NOMO-1 (cell line): ENCODE data around the gene TTYH3.

ENCODE experiments used
- DNase-seq, 2 experiments: peaks; one replicate each; lab custom pipeline; 2025; ENCODE audit not compliant: unreplicated experiment in 2 of 2; lab: John Stamatoyannopoulos, UW

The TTYH3 gene

DNA sequence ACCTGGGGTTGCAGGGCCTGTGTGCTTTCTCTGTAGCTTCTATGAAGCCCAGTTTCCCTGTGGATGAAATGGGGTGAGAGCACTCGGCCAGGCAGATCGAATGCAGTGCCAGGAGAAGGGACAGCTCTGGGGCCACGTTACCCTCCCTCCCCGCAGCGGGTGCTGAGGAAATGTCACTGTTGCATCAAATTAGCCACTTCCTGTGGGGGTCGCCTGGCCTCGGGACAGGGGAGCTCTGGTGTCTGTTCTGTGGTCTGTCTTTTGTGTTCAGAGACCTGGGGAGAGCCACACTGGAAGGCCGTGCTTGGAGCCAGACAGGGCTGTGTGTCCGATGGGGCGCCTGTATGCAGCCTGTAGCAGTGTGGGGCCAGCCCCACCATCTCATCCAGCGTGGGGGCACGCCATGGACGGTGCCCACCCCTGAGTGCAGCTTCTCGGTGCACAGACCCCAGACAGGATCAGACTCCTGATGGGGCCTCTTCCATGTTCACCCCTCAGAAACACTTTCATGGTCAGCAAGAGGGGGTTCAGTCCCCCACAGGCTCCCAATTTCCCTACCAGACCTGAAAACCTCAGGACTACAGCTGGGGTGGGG lies 13.6 kb downstream of the TTYH3 start:
- peak; percentile 76 to 90 for DNase-seq

DNA sequence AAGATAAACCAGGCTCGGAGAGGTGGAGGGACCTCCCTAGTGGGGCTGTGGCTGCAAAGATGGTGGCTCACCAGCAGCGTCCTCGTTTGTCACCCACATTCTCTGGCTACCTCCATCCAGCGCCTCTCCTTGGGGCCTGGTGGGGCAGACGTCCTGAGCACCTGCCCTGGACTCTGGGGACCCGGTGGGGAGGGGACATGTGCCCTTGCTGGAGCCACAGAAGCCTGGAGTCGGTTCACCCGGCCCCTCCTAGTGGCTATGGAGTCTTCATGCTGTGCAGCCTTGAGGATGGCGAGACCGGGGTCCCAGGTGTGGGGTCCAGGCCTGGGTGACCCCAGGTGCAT lies 14.5 kb downstream of the TTYH3 start:
- DNase-seq = no peak

DNA sequence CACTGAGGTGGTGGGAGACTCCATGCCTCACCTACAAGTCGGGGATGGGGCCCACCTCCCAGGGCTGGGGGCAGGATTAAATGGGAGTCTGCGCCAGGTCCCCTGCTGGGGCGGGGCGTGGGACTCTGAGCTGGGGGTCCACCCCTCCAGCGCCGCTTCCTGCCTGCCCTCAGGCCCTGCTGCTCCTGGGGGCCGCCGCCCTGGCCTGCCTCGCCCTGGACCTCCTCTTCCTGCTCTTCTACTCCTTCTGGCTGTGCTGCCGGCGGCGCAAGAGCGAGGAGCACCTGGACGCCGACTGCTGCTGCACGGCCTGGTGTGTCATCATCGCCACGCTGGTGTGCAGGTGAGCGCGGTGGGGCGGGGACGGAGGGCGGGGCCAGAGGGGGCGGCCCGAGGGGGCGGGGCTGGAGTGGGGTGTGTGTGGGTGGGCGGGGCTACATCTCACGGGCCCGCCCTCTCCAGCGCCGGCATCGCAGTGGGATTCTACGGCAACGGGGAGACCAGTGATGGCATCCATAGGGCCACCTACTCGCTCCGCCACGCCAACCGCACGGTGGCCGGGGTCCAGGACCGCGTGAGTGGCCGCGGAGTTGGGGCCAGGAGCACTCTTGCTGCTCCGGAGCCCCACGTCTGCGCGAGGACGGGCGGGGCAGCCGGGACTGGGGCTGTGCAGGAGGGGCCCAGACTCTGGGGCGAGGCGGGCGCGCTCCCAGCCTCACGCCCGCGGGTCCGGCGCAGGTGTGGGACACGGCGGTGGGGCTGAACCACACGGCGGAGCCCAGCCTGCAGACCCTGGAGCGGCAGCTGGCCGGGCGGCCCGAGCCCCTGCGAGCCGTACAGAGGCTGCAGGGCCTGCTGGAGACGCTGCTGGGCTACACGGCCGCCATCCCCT lies 15.1 kb downstream of the TTYH3 start:
- DNase-seq = no peak

DNA sequence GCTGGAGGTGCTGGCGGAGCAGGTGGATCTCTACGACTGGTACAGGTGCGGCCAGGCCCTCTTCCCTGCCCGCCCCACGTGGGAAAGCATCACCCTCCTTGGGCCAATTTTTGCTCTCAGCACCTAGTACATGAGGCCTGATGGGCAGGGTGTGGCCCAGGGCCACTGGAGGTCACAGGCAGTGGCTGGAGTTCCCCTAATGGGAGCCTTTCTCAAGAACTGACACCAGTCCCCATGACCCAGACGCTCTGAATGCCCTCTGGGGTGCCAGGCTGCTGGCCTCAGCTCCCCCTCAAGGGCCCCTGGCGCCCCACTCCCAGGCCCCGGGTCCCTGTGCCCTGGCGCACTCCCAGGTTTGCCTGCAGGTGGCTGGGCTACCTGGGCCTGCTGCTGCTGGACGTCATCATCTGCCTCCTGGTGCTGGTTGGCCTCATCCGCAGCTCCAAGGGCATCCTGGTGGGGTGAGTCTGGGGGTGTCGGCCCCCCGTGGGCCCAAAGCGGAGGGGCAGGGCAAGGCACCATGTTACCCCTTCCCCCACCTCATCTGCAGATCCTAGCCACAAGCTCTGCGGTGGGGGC lies 15.9 kb downstream of the TTYH3 start:
- no peak for DNase-seq

DNA sequence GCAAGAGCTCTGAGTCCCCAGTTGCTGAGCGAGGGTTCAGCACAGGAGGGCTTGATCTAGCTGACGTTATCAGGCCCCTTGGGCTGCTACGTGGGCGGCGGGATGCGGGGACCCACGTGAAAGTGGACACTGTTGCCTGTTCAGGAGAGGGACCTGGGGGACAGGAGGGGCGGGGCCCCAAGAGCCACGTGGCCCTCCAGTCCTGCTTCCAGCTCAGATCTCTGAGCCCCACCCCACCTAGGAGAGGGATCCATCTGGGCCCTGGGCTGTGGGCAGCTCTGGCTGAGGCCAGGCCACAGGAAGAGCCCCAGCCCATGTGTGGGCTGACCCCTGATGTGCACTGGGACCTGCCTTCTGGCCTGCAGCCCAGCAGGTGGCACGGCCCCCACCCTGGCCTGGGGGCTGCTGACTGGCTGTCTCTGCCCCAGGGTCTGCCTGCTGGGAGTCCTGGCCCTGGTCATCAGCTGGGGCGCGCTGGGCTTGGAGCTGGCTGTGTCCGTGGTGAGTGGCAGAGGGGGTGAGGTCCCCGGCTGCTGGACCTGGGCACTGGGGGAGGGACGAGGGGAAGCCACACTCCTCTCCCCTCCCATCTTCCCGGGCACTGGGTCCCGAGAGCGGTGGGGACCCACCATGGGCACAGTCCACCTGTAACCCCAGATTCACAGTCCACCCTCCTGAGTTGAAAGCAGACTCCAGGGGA lies 17.5 kb downstream of the TTYH3 start:
- DNase-seq = no peak

DNA sequence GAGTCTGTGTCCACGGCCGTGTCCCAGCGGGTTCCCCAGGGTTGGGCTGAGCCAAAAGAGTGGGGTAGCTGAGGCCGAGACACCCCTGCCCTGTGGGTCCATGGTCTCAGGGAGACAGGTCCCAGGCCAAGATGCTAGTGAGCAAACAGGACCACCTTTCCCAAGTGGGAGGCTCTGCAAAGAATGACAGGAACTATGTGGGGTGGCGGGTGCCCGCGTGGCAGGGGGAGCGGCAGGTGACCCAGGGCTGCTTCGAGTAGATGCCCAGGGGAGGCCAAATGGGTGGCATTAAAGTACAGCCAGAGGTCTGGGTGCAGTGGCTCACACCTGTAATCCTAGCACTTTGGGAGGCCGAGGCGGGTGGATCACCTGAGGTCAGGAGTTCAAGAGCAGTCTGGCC lies 18.2 kb downstream of the TTYH3 start:
- DNase-seq = no peak

DNA sequence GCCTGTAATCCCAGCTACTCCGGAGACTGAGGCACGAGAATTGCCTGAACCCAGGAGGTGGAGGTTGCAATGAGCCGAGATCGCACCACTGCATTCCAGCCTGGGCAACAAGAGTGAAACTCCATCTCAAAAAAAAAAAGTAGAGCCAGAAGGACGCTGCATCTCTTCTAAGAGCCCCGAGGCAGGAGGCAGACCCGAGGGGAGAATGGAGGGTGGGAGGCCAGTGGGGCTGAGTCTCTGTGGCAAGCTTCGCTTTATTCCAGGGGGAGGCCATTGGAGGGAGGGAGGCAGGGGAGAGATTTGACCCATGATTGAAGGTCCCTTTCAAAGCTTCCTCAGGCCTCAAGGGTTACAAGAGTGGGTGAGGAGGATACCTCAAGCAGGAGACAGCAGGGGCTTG lies 18.7 kb downstream of the TTYH3 start:
- no peak for DNase-seq

DNA sequence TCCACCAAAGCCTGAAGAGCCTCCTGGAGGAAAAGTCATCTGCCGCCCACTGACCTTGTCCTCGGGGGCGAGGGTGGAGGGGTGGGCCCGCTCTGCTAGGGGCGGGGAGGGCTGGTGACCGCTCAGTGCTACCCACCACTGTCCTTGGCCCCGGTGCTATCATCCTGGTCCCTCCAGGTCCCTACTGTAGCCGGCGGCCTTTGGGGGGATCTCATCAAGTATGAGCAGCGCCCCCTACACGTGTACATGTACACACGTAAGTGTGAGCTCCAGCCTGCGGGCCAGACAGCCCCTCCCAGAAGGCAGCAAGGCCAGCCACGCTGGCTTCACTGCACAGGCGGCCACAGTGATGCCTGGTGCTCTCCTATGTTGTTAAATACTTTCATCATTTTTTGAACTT lies 19.6 kb downstream of the TTYH3 start:
- no peak for DNase-seq

DNA sequence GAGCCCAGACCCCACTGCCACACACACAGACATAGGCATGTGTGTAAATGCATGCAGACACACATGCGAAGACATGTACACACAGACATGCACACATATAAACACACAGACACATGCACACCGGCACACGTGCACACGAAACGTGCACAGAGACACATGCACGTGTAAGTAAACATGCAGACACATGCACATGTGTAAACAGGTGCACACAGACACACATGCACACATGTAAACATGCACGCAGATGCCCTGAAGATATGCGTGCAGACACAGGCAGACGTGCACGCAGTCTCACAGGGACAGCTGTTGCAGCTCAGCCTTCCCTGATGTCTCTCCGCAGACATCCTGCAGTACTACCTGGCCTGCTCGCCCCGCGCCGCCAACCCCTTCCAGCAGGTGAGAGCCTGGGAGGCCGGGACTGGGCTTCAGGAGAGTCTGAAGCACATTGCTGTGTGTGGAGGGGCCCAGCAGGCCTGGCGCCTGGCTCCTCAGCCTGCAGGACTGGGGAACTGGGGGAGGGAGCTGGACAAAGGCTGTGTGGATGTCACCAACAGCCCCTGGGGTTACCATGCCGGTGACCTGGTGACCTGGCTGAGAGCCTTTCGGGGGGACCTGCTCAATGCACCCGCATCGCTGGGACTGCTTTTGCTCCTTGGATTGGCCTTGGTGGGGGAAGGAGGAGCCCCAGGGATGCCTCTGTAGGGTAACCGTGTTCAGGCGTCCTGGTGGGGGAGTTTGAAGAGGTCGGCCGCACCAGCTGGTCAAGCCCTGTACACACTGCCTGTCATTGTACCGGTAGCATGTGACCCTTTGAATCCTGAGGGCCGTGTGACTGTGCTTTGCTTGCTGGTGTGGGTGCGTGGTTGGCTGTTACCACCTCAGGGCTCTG lies 20.3 kb downstream of the TTYH3 start:
- no peak for DNase-seq

DNA sequence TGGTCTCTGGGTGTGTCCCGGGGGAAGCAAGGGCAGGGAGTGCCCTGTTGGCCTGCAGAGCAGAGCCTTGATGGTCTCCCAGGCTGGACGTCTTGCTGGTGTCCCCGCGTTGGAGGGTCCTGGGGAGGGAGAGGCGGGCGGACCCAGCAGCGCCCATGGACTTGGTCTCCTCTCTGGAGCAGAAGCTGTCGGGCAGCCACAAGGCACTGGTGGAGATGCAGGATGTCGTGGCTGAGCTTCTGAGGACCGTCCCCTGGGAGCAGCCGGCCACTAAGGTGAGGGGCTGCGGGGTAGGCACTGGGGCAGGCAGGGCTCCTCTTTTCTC lies 20.9 kb downstream of the TTYH3 start:
- DNase-seq = no peak

DNA sequence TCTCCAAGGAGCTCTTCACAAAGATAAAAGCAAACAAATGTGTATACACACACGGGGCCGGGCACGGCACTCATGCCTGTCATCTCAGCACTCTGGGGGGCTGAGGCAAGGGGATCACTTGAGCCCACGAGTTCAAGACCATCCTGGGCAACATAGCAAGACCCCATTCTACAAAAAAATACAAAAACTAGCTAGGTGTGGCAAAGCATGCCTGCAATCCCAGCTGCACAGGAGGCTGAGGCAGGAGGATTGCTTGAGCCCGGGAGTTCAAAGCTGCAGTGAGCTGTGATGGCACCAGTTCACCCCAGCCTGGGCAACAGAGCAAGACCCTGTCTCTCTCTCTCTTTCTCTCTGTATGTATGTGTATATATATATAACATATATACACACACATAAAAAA lies 22.3 kb downstream of the TTYH3 start:
- no peak for DNase-seq

DNA sequence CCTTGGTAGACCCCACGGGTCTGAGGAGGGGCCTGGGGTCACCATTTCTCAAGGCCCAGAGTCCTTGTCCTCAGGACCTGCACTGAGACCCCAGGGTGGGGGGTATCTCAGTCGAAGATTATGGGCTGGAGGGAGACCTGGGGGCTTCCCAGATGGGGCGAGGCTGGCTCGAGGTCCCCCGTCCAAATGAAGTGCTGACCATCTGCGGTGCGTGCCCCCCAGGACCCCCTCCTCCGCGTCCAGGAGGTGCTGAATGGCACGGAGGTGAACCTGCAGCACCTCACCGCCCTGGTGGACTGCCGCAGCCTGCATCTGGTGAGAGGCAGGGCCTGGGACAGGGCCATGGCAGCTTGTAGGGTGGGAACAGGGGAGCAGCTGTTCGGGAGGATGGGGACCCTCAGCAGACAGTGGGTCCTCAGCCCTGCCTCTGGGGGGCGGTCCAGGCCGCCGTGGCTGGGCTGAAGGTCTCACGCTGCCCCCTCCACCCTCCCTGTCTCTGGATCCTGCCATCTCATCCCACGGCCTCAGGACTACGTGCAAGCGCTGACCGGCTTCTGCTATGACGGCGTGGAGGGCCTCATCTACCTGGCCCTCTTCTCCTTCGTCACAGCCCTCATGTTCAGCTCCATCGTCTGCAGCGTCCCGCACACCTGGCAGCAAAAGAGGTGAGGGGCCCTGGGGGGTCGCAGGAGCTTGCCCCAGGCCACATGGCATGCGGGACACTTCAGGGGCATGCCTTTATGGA lies 24.3 kb downstream of the TTYH3 start:
- no peak for DNase-seq

DNA sequence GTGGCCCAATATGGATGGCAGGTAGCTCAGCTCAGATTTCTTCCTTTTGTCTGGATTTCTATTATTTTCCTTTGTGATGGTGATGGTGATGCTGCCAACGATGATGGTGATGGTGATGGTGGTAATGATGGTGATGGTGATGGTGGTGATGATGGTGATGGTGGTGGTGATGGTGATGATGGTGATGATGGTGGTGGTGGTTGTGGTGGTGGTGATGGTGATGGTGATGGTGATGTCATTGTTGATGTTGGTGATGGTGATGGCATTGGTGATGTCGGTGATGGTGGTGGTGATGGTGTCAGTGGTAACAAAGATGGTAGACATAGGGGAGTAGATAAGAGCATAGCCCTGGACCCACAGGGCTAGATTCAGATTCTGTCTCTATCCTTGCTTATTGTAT lies 25.4 kb downstream of the TTYH3 start:
- DNase-seq = no peak

DNA sequence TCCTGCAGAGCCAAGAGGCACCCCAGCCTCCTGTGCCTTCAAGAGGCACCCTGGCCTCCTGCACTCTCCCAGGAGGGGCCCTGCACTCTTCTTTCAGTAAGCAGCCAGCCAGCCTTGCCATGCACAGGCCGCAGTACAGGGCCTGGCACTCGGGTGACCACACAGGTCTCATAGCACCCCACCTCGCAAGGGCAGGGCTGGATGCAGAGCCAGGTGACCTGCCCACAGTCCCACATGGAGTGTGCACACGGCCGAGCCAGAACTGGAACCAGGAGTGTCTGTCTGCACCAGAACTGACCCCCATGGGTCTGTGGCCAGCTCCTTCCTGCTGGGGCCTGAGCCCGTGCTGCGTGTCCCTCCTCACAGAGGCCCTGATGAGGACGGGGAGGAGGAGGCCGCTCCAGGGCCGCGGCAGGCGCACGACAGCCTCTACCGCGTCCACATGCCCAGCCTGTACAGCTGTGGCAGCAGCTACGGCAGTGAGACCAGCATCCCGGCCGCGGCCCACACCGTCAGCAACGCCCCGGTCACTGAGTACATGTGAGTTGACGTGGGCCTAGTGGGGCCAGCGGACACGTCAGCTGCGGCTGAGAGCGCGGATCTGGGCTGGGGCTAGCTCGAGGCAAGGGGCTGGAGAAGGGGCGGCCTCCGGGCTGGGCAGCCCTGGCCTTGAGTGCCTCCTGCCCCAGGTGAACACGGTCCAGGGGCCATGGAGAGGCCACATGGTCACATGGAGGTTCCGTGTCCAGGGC lies 26.3 kb downstream of the TTYH3 start:
- DNase-seq = no peak

DNA sequence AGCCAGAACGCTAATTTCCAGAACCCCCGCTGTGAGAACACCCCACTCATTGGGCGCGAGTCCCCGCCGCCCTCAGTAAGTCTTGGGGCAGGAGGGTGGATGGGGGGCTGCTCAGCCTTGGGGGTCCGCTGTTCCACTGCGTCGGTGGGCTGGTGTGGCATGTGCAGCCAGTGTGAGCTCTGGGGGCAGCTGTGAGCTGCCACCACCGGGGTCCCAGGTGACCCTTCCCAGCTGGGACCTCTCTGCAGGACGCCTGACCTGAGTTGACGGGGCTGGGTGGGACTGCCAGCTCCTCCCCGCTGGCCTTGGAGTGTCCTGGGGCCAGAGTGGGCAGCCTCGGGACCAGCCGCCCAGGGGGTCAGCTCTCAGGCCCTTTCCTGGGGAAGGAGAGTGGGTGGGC lies 27.2 kb downstream of the TTYH3 start:
- DNase-seq = no peak

DNA sequence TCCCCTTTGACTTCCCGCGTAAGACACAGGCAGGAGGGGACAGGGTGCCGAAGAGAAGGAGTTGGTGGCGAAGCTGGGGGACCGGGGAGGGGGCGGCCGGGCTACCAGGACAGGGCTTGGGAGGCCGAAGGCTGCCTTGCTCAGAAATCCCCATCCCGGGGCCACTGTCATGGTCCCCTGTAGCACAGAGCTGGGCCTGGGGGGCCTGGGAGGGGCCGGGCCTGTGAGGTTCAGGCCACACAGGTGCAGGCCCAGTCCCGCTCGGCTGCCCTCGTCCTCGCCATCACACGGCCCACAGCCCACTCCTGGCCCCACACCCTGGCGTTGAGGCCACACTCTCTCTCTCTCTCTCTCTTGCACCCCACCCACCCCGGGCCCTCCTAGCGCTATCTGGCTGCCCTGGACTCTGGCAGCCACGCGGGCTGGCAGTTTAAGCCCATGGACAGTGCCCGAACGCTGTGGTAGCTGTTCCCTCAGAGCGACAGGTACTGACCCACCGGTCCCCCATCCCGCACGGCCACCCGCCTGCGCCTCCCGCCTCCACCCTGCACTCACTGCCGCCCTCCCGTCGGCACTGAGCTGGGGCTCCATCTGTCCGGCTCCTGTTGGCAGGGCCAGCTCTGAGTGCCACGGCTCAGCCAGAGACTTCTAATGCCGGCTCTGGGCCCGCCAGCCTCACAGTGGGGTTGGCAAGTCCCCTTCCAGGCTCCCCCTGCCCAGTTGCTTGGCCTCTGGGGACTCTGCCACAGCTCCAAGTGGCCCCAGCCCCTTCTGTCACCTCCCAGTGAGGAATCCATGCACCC lies 28.0 kb downstream of the TTYH3 start:
- DNase-seq = no peak

DNA sequence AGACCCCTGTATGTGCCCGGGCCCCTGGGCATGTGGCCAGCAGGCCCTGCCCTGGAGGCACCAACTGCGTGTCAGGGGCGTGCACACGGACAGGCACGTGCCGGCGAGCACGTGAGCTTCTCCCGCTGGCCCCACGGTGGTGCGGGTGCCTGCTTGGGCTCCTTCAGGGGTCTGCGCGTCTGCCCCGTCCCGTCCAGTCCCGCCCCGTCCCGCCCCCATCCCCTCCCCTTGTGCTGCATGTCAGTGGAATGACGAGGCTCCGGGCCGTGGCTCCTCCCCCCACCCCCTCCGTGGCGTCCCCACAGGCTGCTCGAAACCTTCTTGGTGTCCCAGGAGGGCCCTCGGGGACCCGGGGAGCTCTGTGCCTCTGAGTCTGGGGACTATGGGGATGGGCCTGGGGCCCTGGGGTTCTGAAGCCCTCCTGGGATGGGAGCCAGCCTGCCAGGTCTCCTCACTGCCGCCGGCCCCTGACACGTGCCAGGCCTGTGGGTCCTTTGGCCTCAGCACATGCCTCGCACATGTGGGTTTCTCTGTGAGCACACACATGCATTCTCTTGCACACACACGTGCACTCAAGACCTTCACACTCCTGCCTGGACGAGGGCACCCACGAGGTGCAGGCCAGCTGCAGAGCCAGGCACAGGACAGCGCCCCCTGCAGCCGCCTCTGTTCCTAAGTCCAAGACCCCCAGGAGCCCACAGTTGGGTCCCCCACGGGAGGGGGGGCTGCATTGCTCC lies 28.7 kb downstream of the TTYH3 start:
- DNase-seq = no peak

DNA sequence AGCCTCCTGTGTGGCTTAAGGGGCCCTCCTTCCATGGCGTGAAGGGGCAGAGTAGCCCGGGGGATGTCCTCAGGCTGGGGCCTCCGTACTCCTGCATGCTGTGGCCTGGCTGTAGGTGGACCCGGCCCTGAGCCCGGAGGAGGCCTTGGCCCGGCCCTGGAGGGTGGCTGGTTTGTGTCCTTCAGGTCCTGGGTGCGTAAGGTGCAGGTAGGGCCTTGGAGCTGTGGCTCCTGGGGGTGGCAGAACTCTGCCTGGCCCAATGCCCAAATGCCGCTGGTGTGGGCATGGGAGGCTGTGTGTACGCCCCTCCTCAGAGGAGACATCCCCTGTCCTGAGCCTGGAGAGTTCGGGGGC lies 29.3 kb downstream of the TTYH3 start:
- DNase-seq = no peak
